Panc1 (cell line): ENCODE results near the gene TTC28.

Source experiments
- CTCF ChIP-seq: fragments of 450-650 bp; IDR thresholded peaks from 2 replicates; pipeline ENCODE4 v1.5.1; 2017; ENCODE audit warnings: mild to moderate bottlenecking
- REST ChIP-seq, 2 experiments: IDR thresholded peaks; 2 replicates each; pipeline ENCODE4 v1.6.1; 2011 to 2012; ENCODE audit warnings: low read depth in 2 of 2, control low read depth in 1 of 2, low read length in 1 of 2, mild to moderate bottlenecking in 1 of 2, moderate library complexity in 1 of 2; ENCODE audit not compliant: insufficient read depth in 1 of 2
- SIN3A ChIP-seq: IDR thresholded peaks from 2 replicates; pipeline ENCODE4 v1.6.1; 2012; ENCODE audit warnings: low read depth, mild to moderate bottlenecking, low read length, moderate library complexity, borderline replicate concordance; ENCODE audit not compliant: insufficient read depth

- TF ChIP-seq SIN3A (no peak), CTCF (no peak), REST (IDR thresholded peaks at IDR 0.05; ENCODE audit: insufficient read depth in 1 of 2, low read depth in 2 of 2, low read length in 1 of 2) (no peak)
Measured at GRCh38 chr22:28241656-28242290, 437.9 kb downstream of the TTC28 start.
